DOHH2 (cell line): Measurements from ENCODE around the gene STING1.
"Not testable (repeated sequence)": the region's sequence is repeated elsewhere in the genome, so short reads cannot be mapped to it uniquely, and the experiment has no call there.

Source experiments
- EZH2phosphoT487 ChIP-seq: fragments of 200-600 bp; sonication (generic); IDR thresholded peaks from 2 replicates; pipeline ENCODE4 v1.6.1; 2017; ENCODE audit warnings: borderline replicate concordance, mild to moderate bottlenecking, antibody characterized with exemption, low read length, moderate library complexity, mixed read lengths
- TF ChIP-seq, protein P1 (sequence below): fragments of 200-600 bp; sonication (generic); IDR thresholded peaks from one replicate; pipeline ENCODE4 v1.5.1; 2014; ENCODE audit warnings: antibody characterized with exemption, mild to moderate bottlenecking, low read depth, low read length; ENCODE audit not compliant: poor library complexity, severe bottlenecking

GRCh38 chr5:139526309-139527089 lies 43.9 kb upstream of the STING1 start:
- TF ChIP-seq, protein P1, sequence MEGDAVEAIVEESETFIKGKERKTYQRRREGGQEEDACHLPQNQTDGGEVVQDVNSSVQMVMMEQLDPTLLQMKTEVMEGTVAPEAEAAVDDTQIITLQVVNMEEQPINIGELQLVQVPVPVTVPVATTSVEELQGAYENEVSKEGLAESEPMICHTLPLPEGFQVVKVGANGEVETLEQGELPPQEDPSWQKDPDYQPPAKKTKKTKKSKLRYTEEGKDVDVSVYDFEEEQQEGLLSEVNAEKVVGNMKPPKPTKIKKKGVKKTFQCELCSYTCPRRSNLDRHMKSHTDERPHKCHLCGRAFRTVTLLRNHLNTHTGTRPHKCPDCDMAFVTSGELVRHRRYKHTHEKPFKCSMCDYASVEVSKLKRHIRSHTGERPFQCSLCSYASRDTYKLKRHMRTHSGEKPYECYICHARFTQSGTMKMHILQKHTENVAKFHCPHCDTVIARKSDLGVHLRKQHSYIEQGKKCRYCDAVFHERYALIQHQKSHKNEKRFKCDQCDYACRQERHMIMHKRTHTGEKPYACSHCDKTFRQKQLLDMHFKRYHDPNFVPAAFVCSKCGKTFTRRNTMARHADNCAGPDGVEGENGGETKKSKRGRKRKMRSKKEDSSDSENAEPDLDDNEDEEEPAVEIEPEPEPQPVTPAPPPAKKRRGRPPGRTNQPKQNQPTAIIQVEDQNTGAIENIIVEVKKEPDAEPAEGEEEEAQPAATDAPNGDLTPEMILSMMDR, result not testable (repeated sequence)
- TF ChIP-seq EZH2phosphoT487, result not testable (repeated sequence)
